Measurements from ENCODE around the gene TNFRSF12A.

DNA sequence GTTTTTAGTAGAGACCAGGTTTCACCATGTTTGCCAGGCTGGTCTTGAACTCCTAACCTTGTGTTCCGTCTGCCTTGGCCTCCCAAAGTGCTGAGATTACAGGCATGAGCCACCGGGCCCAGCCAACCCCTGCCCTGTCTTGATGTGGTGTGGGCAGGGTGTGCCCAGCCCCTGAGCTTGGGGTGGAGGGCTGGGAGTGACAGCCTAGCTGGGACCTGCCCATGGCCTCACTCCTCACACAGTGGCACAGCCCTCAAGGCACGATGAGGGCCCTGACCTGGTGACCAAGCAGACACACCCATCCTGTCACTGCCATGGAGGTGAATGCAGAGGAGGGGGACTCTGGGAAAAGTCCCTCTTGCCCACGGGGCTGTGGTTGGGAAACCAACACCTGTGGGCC lies 48.3 kb downstream of the TNFRSF12A start:
- TF ChIP-seq GATA3 (IDR thresholded peaks at IDR 0.05; ENCODE audit: low read depth, low read length): no peak
- TF ChIP-seq GATA2 (IDR thresholded peaks at IDR 0.05; ENCODE audit: low read depth, low read length): no peak

Measured in SH-SY5Y (cell line).